Psoas muscle (tissue), 8 donors: Measurements from ENCODE around the gene TMED5. TPM values are rescaled to one million over a fixed set of nuclear protein-coding genes. Genes with fewer than 3 reads are reported as not detected.

Source experiments
- ATAC-seq, 4 donors: fragments of 200-7000 bp; cut with Tn5 transposase; one replicate each; pipeline ENCODE4 v1.9.1; 2020; ENCODE audit warnings: moderate library complexity in 3 of 4, mild to moderate bottlenecking in 2 of 4
- DNase-seq, 2 donors: peaks; one replicate each; pipeline ENCODE4 v3.0.0-alpha.2; 2020
- H3K27ac ChIP-seq: fragments of 200-600 bp; one replicate; pipeline ENCODE4 v1.8.0; 2022
- H3K27me3 ChIP-seq, 3 donors: fragments of 200-600 bp in 1 of 3; one replicate each; pipeline versions ENCODE4 v1.6.1 to v1.8.0; 2013 to 2022; ENCODE audit warnings: low read length in 2 of 3, mild to moderate bottlenecking in 2 of 3, moderate library complexity in 1 of 3; ENCODE audit not compliant: insufficient read depth in 3 of 3
- H3K36me3 ChIP-seq, 2 donors: fragments of 200-600 bp in 1 of 2; one replicate each; pipeline versions ENCODE4 v1.6.1 to v1.8.0; 2013 to 2022; ENCODE audit warnings: low read depth in 1 of 2, mild to moderate bottlenecking in 1 of 2, moderate library complexity in 1 of 2; ENCODE audit not compliant: insufficient read depth in 1 of 2
- H3K4me1 ChIP-seq: fragments of 200-600 bp; one replicate; pipeline ENCODE4 v1.8.0; 2022
- H3K4me3 ChIP-seq: fragments of 200-600 bp; one replicate; pipeline ENCODE4 v1.8.0; 2022; ENCODE audit warnings: mild to moderate bottlenecking
- H3K9me3 ChIP-seq: fragments of 200-600 bp; one replicate; pipeline ENCODE4 v1.8.0; 2022
- WGBS, 3 donors: extraction: QIAGEN DNeasy Blood & Tissue Kit; methylation state at CpG; one replicate each; pipeline versions ENCODE4 v1.1.6 to v1.1.7; 2013; 5-methylcytosine and 5-hydroxymethylcytosine counted together
- intact Hi-C, 2 donors: fragments of 100-400 bp; cut with DNase I; formaldehyde crosslinking; loops; one replicate each; pipeline versions ENCODE4 v1.11.0 to v1.14.2; 2022
- polyA plus RNA-seq, 3 donors: library from polyadenylated mRNA; stranded (reverse); fragments of 200-250 nt; gene quantifications; one replicate each; pipeline ENCODE4 v1.2.3, GENCODE V29; 2013
- total RNA-seq, 4 donors: library from RNA; stranded (reverse); fragmentation: NEBNext Ultra II Directional in 2 of 4; extraction: Animal tissue kit (Norgen Biotek cat#: 25700) in 2 of 4; gene quantifications; one replicate each; pipeline versions ENCODE4 v1.2.1 to v1.2.4, GENCODE V29; 2021 to 2023
- TF ChIP-seq, protein P1 (sequence below): fragments of 200-600 bp; IDR thresholded peaks from one replicate; pipeline ENCODE4 v1.8.0; 2022; ENCODE audit warnings: antibody characterized with exemption
- donor health status: healthy with polysubstance abuse.
- donor health status: DM: no; HTN: no; CAD: no; lungs with moderate emphysema.
- donor health status: Bipolar disorder and iron deficiency.
- donor health status: healthy.
- donor health status: DM: yes; HTN: yes; CAD: no.
- donor health status: DM: no; HTN: no; CAD: no.
- donor health status: DM: no; HTN: no; CAD: no.
- donor health status: DM: yes; HTN: yes; CAD: no.

Gene TMED5
- total and polyA plus RNA-seq, 7 donors: 37.9 to 92.2 (median 65.6) TPM

DNA sequence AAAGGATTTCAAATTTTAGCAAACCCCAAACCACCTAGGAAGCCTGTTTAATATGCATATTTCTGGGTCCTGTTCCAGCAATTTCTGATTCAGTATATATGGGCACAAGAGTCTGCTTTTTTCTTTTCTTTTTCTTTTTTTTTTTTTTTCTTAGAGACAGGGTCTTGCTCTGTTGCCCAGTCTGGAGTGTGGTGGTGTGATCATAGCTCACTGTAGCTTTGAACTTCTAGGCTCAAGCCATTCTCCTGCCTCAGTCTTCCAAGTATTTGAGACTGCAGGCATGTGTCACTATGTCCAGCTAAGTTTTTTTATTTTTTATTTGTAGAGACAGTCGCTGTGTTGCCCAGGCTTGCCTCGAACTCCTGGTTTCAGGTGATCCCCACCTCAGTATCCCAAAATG lies 35.1 kb upstream of the TMED5 start:
- intact Hi-C loops: no loop called here
- peaks cover 0 to 12% of the 10 kb centered on the region in 2 donors for H3K36me3 ChIP-seq
- no peaks in the 10 kb centered on the region for H3K27me3 ChIP-seq
- H3K4me3 ChIP-seq: no peak overlapping the region
- DNase-seq (no peak), ATAC-seq (no peak)
- H3K9me3 ChIP-seq: no peaks in the 10 kb centered on the region
- TF ChIP-seq, protein P1, sequence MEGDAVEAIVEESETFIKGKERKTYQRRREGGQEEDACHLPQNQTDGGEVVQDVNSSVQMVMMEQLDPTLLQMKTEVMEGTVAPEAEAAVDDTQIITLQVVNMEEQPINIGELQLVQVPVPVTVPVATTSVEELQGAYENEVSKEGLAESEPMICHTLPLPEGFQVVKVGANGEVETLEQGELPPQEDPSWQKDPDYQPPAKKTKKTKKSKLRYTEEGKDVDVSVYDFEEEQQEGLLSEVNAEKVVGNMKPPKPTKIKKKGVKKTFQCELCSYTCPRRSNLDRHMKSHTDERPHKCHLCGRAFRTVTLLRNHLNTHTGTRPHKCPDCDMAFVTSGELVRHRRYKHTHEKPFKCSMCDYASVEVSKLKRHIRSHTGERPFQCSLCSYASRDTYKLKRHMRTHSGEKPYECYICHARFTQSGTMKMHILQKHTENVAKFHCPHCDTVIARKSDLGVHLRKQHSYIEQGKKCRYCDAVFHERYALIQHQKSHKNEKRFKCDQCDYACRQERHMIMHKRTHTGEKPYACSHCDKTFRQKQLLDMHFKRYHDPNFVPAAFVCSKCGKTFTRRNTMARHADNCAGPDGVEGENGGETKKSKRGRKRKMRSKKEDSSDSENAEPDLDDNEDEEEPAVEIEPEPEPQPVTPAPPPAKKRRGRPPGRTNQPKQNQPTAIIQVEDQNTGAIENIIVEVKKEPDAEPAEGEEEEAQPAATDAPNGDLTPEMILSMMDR: no peak
- H3K4me1 ChIP-seq: no peaks in the 10 kb centered on the region
- WGBS, 3 donors: 96 to 98% (median 97%) methylated on average over 2 of the region's 2 CpGs
- H3K27ac ChIP-seq: no peak overlapping the region

DNA sequence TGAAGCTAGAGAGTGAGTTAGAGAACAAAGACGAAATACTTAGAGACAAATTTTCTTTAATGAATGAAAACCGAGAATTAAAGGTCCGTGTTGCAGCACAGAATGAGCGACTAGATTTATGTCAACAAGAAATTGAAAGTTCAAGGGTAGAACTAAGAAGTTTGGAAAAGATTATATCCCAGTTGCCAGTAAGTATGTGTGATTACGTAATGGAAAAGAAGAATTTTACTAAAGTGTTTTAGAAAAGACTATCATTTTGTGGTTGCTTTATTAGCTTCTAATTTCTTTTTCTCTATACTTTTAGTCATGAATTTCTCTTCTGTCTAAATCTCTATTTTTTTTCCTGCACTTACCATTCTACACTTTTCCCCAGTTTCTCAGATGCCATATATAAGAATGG lies 27.0 kb upstream of the TMED5 start:
- H3K27me3 ChIP-seq: no peaks in the 10 kb centered on the region
- no peaks in the 10 kb centered on the region for H3K9me3 ChIP-seq
- DNase-seq: no peak
- no peak for ATAC-seq
- intact Hi-C loops: no loop called here
- no peaks in the 10 kb centered on the region for H3K4me1 ChIP-seq
- TF ChIP-seq, protein P1: no peak
- no peak overlapping the region for H3K27ac ChIP-seq
- WGBS, 3 donors: 90 to 95% (median 92%) methylated on average over 5 of the region's 5 CpGs
- no peak overlapping the region for H3K4me3 ChIP-seq
- H3K36me3 ChIP-seq: peaks cover 0 to 23% of the 10 kb centered on the region in 2 donors

DNA sequence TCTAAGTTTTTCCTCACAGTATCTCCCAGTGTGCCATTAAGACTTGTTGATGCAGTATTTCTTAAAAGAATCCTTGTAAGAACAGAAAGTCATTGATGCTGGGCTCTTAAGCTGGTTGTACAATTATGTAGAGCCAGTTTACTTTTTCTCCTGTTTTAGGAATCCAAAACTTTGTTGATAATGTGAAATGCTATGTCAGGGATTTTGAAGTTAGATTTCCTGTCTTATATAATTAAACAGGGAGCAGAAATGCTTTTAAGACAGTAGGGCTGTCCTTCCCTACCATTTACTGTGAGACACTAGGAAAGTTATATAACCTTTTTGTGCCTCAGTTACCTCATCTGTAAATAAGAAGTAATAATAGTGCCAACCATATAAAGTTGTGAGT lies 26.3 kb upstream of the TMED5 start:
- intact Hi-C loops: no loop called here
- peaks cover 0 to 27% of the 10 kb centered on the region in 2 donors for H3K36me3 ChIP-seq
- TF ChIP-seq, protein P1: no peak
- no peak for ATAC-seq
- H3K4me3 ChIP-seq: no peak overlapping the region
- DNase-seq: no peak
- H3K27me3 ChIP-seq: no peaks in the 10 kb centered on the region
- H3K9me3 ChIP-seq: no peaks in the 10 kb centered on the region
- H3K27ac ChIP-seq: no peak overlapping the region
- H3K4me1 ChIP-seq: no peaks in the 10 kb centered on the region

DNA sequence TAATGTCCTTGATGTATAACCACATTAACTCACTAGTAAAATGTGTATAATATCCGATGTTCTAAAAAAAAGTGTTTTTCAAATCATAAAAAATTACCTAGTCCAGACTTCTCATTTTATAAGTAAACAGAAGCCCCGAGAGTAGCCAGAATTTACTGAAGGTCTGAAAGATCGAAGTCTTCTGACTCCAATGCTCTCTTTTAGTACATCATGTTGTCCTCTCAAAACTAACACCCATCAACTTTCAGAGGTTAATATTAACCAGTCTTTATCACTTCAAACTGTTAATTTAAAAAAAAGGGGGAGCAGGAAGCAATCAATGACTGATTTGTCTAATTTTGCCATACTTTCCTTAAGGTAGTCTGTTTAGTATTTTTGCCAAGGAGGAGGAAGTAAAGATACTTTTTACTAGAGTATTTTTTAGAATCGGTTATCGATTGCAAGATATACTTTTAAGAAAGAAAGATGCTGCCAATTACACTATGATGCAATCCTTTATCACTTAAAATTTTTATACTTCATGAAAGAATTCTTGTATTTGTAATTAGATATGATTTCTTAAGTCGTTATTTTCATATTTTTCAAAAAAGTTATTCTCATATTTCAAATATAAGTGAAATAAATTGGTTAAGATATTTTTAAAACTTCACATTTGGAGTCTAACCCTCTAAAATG lies 25.8 kb upstream of the TMED5 start:
- DNase-seq: no peak
- 94 to 96% (median 96%) methylated on average over 6 of the region's 6 CpGs for WGBS, 3 donors
- peaks cover 0 to 27% of the 10 kb centered on the region in 2 donors for H3K36me3 ChIP-seq

More for the DNA sequence above, 25.8 kb upstream of the TMED5 start:
- H3K9me3 ChIP-seq: no peaks in the 10 kb centered on the region
- ATAC-seq: no peak
- H3K4me3 ChIP-seq: no peak overlapping the region
- intact Hi-C loops: no loop called here
- no peak overlapping the region for H3K27ac ChIP-seq
- TF ChIP-seq, protein P1: no peak
- H3K27me3 ChIP-seq: no peaks in the 10 kb centered on the region
- H3K4me1 ChIP-seq: no peaks in the 10 kb centered on the region
